LNCaP clone FGC (cell line): ENCODE data around the gene NRF1.
"Not testable (repeated sequence)": the region's sequence is repeated elsewhere in the genome, so short reads cannot be mapped to it uniquely, and the experiment has no call there.

Experiments
- DNase-seq: peaks from one replicate; pipeline ENCODE4 v3.0.0-alpha.2; 2011; ENCODE audit warnings: low read depth
- H3K4me3 ChIP-seq: 2 replicates; pipeline ENCODE4 v1.5.1; 2011; ENCODE audit warnings: mild to moderate bottlenecking, low read depth, low read length, control low read depth
- CTCF ChIP-seq: IDR thresholded peaks from 2 replicates; pipeline ENCODE4 v1.5.1; 2012; ENCODE audit warnings: mild to moderate bottlenecking; ENCODE audit not compliant: control insufficient read depth, insufficient read depth; ENCODE audit errors: extremely low read depth

NRF1 gene

DNA sequence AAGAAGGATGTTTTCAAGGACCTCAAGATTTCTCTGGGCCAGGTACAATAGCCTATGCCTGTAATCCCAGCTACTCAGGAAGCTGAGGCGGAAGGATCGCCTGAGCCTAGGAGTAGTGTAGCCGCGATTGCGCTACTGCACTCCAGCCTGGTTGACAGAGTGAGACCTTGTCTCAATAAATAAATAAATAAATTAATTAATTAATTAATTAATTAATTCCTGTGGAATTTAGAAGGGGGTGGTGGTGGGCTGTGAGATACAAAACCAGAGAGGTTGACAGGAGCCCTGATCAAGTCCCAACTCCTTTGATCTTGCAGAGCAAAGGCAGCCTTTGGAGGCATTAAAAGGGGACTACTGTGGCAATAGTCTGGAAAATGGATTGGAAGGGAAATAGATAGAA lies 39.3 kb upstream of the NRF1 start:
- TF ChIP-seq CTCF = no peak
- no peak for DNase-seq

GRCh38 chr7:129574487-129574886 lies 37.0 kb upstream of the NRF1 start:
- peak; percentile 35 for DNase-seq
- no peak overlapping the region for H3K4me3 ChIP-seq
- TF ChIP-seq CTCF = no peak

More for the DNA sequence above, 39.3 kb upstream of the NRF1 start:
- H3K4me3 ChIP-seq = no peak overlapping the region

DNA sequence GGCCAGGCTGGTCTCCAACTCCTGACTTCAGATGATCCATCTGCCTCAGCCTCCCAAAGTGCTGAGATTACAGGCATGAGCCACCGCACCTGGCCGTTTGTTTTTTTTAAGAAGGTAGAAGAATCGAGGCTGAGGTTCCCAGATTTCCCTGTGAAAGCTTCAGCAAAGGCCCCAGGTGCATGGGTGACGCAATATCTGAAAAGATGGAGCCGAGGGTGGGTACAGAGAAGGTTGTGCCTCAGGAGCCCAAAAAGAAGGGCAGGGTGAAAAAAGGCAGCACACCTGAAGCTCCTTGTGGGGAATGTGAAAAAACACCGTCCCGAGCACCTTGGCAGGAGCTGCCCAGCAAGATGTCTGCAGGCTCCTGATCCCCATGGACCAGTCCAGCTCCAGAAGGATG lies 35.8 kb upstream of the NRF1 start:
- TF ChIP-seq CTCF = no peak
- no peak for DNase-seq
- H3K4me3 ChIP-seq = no peak overlapping the region

DNA sequence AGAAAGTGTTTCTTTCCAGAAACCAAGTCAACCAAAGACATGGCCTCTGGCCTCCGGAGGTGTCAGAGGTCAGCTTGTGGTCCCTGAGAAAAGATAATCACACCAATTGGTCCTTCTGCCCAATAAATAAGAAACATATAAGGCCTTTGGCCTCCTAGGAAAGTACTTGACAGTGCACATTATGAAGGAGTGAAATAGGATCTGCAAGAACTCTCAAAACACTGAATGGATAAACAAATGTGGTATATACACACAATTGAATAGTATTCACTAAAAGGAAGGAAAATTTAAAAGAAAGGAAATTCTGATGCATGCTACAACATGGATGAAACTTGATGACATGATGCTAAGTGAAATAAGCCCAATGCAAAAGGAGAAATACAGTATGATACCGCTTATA lies 35.4 kb upstream of the NRF1 start:
- no peak overlapping the region for H3K4me3 ChIP-seq
- no peak for DNase-seq
- TF ChIP-seq CTCF = no peak

GRCh38 chr7:129578829-129579228 lies 32.7 kb upstream of the NRF1 start:
- no peak overlapping the region for H3K4me3 ChIP-seq
- no peak for TF ChIP-seq CTCF

DNA sequence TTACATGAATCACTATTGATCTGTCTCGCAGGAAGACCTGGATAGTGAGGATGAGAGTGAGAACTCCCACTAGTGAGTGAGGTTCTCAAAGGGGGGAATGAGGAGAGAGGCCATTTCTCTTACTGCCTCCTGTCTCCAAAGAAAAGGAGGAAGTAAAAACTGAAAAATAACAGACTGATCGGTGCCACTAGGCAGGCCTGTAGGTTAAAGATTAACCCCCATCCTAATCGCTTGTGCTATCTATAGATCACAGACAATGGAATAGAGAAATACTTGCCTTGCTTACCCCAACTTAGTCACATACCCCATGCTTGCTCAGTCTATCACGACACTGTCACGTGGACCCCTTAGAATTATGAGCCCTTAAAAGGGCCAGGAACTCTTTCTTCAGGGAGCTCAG lies 25.3 kb upstream of the NRF1 start:
- H3K4me3 ChIP-seq = not testable (repeated sequence)

More at GRCh38 chr7:129578829-129579228, 32.7 kb upstream of the NRF1 start:
- DNase-seq = no peak

DNA sequence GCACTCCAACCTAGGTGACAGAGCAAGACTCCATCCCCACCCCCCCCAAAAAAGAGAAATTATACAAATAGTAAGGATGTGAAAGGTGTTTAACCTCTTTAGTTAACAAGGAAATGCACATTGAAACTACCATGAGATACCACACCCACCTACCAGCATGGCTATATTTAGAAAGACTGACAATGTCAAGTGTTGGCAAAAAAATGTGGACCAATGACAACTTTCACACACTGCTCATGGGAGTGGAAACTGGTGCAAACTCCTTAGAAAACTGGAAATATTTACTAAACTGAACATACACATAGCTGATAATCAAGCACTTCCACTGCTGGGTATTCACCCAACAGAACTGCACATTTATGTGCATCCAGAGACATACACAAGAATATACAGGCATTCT lies 23.3 kb upstream of the NRF1 start:
- no peak for TF ChIP-seq CTCF
- DNase-seq = no peak

More for the DNA sequence above, 25.3 kb upstream of the NRF1 start:
- not testable (repeated sequence) for DNase-seq

More for the DNA sequence above, 23.3 kb upstream of the NRF1 start:
- no peak overlapping the region for H3K4me3 ChIP-seq
